ENCODE results near the gene GREM2. TPM values are rescaled to one million over a fixed set of nuclear protein-coding genes. Genes with fewer than 3 reads are reported as not detected.

GREM2 gene
- total and polyA plus RNA-seq, 2 donors (not counting 1 experiment from before 2014, with no cell fraction given) = not detected

DNA sequence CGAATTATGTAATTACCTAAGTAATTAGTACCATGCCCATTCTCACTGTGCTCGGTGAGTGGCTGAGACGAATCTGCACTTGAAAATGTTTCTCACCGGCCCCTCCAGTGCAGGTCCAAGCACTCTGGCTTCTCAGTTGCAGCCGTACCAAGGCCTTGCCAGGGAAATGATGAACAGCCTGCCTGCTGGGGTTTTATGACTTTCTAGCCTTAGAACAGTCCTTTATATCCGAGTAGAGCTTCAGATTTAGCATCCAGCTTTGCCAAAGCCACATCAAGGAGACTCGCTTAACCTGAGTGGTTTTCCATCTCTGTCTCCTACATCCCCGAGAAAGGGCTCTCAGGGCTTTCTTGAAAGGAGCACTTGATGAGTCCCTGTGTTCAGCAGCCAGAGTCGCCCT is 83.4 kb downstream of the GREM2 start:
- Histone ChIP-seq H3K9ac (ENCODE audit: low read length) (no peak overlapping the region), H3K27ac (ENCODE audit: low read length in 2 of 2) (no peak overlapping the region), H3K4me3 (ENCODE audit: control extremely low read depth in 1 of 5, extremely low read depth in 1 of 5, insufficient read depth in 1 of 5, low read depth in 2 of 5, low read length in 4 of 5) (no peak overlapping the region), H3K9me3 (ENCODE audit: control extremely low read depth in 1 of 3, control insufficient read depth in 2 of 3, insufficient read depth in 1 of 3, low read length in 2 of 3) (peaks cover 0 to 3% (median 0%) of the 10 kb centered on the region in 3 donors), H4K20me1 (ENCODE audit: control insufficient read depth, insufficient read depth, low read length, poor library complexity, severe bottlenecking) (no peaks in the 10 kb centered on the region), H2AFZ (ENCODE audit: insufficient read depth, low read depth, low read length, poor library complexity, severe bottlenecking) (no peak overlapping the region), H3K4me1 (ENCODE audit: control insufficient read depth in 2 of 2, insufficient read depth in 2 of 2, low read length in 2 of 2) (no peaks in the 10 kb centered on the region), H3K4me2 (replicated peaks; ENCODE audit: low read depth, low read length, poor library complexity, severe bottlenecking) (no peak overlapping the region), H3K36me3 (replicated peaks in 1 of 2; ENCODE audit: control extremely low read depth in 1 of 2, control insufficient read depth in 1 of 2, extremely low read depth in 1 of 2, insufficient read depth in 2 of 2, low read length in 1 of 2) (no peaks in the 10 kb centered on the region), H3K27me3 (replicated peaks in 1 of 4; ENCODE audit: control extremely low read depth in 1 of 4, control insufficient read depth in 3 of 4, insufficient read depth in 4 of 4, low read length in 3 of 4) (no peaks in the 10 kb centered on the region), H3K79me2 (ENCODE audit: control insufficient read depth, insufficient read depth, low read length) (no peaks in the 10 kb centered on the region)
- CTCF ChIA-PET = no interaction called here
- intact Hi-C loops (cut with micrococcal nuclease) = no loop called here
- Mint-ChIP-seq H3K27ac (no peak overlapping the region), H3K27me3 (no peaks in the 10 kb centered on the region), H3K4me3 (no peak overlapping the region), H3K4me1 (no peaks in the 10 kb centered on the region), H3K9me3 (ENCODE audit: insufficient read depth) (no peaks in the 10 kb centered on the region)
- TF ChIP-seq, protein P1, sequence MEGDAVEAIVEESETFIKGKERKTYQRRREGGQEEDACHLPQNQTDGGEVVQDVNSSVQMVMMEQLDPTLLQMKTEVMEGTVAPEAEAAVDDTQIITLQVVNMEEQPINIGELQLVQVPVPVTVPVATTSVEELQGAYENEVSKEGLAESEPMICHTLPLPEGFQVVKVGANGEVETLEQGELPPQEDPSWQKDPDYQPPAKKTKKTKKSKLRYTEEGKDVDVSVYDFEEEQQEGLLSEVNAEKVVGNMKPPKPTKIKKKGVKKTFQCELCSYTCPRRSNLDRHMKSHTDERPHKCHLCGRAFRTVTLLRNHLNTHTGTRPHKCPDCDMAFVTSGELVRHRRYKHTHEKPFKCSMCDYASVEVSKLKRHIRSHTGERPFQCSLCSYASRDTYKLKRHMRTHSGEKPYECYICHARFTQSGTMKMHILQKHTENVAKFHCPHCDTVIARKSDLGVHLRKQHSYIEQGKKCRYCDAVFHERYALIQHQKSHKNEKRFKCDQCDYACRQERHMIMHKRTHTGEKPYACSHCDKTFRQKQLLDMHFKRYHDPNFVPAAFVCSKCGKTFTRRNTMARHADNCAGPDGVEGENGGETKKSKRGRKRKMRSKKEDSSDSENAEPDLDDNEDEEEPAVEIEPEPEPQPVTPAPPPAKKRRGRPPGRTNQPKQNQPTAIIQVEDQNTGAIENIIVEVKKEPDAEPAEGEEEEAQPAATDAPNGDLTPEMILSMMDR (IDR thresholded peaks at IDR 0.05) = no peak
- TF ChIP-seq EZH2 (IDR thresholded peaks at IDR 0.05; ENCODE audit: borderline replicate concordance, insufficient read depth, low read depth, low read length, poor library complexity, severe bottlenecking) = no peak
- WGBS (ENCODE audit: insufficient coverage) = 78% methylated on average over 7 of the region's 9 CpGs
- POLR2A ChIA-PET = no interaction called here
- no peak for DNase-seq
- ATAC-seq (ENCODE audit: low read depth) = no peak

DNA sequence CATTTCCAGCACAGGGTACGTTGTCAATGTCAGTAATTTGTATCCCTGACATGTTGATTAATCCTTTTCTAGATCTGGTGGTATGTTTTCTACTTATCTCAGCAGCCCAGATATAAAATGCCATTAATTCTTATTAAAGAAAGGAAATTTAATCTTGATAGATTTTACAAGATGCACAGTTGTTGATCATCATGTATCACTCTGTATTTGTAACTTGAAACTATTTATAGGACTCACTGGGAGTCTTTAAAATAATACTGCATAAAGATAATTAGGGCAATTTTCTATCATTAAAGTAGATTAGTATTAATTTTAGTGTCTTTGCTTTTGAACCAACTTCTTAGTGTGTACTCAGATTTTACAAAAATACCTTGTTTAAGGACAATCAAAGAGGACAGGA is 84.9 kb downstream of the GREM2 start:
- Histone ChIP-seq H2AFZ (ENCODE audit: insufficient read depth, low read depth, low read length, poor library complexity, severe bottlenecking) (no peak overlapping the region), H3K9ac (ENCODE audit: low read length) (no peak overlapping the region), H3K4me2 (replicated peaks; ENCODE audit: low read depth, low read length, poor library complexity, severe bottlenecking) (no peak overlapping the region), H3K27ac (ENCODE audit: low read length in 2 of 2) (no peak overlapping the region), H3K79me2 (ENCODE audit: control insufficient read depth, insufficient read depth, low read length) (no peaks in the 10 kb centered on the region), H3K9me3 (ENCODE audit: control extremely low read depth in 1 of 3, control insufficient read depth in 2 of 3, insufficient read depth in 1 of 3, low read length in 2 of 3) (peaks cover 0 to 3% (median 0%) of the 10 kb centered on the region in 3 donors), H3K36me3 (replicated peaks in 1 of 2; ENCODE audit: control extremely low read depth in 1 of 2, control insufficient read depth in 1 of 2, extremely low read depth in 1 of 2, insufficient read depth in 2 of 2, low read length in 1 of 2) (no peaks in the 10 kb centered on the region), H3K4me1 (ENCODE audit: control insufficient read depth in 2 of 2, insufficient read depth in 2 of 2, low read length in 2 of 2) (no peaks in the 10 kb centered on the region), H3K27me3 (replicated peaks in 1 of 4; ENCODE audit: control extremely low read depth in 1 of 4, control insufficient read depth in 3 of 4, insufficient read depth in 4 of 4, low read length in 3 of 4) (no peaks in the 10 kb centered on the region), H3K4me3 (ENCODE audit: control extremely low read depth in 1 of 5, extremely low read depth in 1 of 5, insufficient read depth in 1 of 5, low read depth in 2 of 5, low read length in 4 of 5) (no peak overlapping the region), H4K20me1 (ENCODE audit: control insufficient read depth, insufficient read depth, low read length, poor library complexity, severe bottlenecking) (no peaks in the 10 kb centered on the region)
- no CpG with 5 or more reads among the region's 1 CpG for WGBS (ENCODE audit: insufficient coverage)
- H3K27me3 Mint-ChIP-seq = no peaks in the 10 kb centered on the region
- DNase-seq (no peak), ATAC-seq (ENCODE audit: low read depth) (no peak)
- intact Hi-C loops (cut with micrococcal nuclease) = no loop called here
- no peak for TF ChIP-seq EZH2 (IDR thresholded peaks at IDR 0.05; ENCODE audit: borderline replicate concordance, insufficient read depth, low read depth, low read length, poor library complexity, severe bottlenecking)
- TF ChIP-seq, protein P1 (IDR thresholded peaks at IDR 0.05) = no peak
- no peak overlapping the region for H3K27ac Mint-ChIP-seq
- POLR2A ChIA-PET = no interaction called here
- H3K9me3 Mint-ChIP-seq (ENCODE audit: insufficient read depth) = no peaks in the 10 kb centered on the region
- CTCF ChIA-PET = no interaction called here
- no peak overlapping the region for H3K4me3 Mint-ChIP-seq
- H3K4me1 Mint-ChIP-seq = no peaks in the 10 kb centered on the region
